ENCODE measurements around the gene ATP5ME.
"Not testable (repeated sequence)": the region's sequence is repeated elsewhere in the genome, so short reads cannot be mapped to it uniquely, and the experiment has no call there.

The ATP5ME gene, protein sequence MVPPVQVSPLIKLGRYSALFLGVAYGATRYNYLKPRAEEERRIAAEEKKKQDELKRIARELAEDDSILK

DNA sequence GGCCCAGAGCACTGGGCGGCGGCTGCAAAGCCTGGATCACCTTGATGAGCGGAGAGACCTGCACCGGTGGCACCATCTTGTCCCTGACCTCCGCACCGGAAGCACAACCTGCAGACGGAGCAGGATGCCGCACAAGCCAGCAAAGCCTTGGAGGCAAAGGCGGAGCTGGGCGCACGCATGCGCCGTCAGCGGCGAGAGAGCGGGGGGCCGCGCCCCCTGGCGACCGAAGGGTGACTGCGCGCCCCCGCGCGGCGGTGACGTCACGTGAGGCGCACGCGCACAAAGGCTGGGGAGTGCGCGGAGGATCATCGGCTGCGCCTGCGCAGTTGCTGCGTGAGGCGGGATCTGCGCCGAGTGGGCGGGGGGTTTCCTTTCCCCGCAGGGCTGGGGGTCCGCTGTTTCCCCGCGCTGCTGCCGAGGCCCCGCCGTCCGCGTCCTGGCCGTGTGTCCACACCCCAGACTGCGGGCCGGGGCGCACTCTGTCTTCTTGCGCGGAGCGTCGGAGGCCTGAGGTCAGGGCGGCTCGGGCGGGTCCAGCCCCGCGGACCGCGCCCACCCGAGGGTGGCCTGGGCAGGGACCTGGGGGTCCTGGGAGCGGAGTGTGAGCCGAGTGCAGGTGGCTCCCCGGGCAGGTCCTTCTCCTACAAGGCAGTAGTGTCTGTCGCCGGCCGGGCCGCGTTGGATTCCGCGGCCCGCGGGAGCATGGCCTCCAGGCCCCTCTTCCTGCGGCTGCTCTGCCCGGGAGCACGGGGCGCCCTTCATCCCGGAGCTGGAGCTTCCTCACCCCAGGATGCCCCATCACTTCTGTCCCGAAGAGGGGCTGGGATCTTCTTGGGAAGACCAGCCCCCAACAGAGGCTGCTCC lies at the start of gene ATP5ME, which contains the start of gene MYL5:
ATP5ME (minus strand) TSS at position 105 of the 864 bp plus-strand sequence; CDS start at position 76, 29 bp downstream.
MYL5 (plus strand) TSS at position 371 of the 864 bp plus-strand sequence. CDS start 3,485 bp downstream, outside the sequence.
- DNase-seq, result peak; percentile 98

DNA sequence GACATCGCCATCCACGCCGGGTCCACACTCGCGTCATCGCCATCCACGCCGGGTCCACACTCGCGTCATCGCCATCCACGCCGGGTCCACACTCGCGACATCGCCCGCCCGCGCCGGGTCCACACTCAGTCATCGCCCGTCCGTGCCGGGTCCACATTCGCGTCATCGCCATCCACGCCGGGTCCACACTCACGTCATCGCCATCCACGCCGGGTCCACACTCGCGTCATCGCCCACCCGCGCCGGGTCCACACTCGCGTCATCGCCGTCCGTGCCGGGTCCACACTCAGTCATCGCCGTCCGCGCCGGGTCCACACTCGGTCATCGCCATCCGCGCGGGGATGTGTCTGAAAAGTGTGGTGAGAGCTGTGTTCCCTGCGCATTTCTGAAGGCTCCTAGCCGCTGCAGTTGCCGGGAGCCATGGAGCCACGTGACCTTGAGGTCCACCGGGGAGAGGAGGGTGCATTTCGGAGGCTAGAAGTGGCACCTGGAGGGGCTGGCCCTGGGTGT lies 48.8 kb upstream of the ATP5ME start:
- DNase-seq, result no peak

DNA sequence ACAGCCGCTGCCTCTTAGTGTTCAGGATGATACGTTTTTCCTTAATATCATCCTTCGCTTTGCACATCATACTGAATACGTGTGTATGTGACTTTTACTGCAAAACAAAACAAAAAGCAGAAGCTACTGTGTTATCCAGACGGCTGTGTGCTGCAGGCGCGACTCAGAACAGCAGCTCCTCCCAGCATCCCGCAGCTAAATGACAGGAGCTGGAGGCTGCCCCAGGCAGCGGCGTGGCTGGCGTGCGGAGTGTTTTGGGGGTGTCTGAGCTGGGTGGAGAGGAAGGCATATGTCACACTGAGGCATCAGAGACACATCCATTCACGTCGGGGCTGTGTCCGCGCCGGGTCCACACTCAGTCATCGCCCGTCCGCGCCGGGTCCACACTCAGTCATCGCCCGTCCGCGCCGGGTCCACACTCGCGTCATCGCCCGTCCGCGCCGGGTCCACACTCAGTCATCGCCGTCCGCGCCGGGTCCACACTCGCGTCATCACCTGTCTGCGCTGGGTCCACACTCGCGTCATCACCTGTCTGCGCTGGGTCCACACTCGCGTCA lies 48.2 kb upstream of the ATP5ME start:
- no peak for DNase-seq

DNA sequence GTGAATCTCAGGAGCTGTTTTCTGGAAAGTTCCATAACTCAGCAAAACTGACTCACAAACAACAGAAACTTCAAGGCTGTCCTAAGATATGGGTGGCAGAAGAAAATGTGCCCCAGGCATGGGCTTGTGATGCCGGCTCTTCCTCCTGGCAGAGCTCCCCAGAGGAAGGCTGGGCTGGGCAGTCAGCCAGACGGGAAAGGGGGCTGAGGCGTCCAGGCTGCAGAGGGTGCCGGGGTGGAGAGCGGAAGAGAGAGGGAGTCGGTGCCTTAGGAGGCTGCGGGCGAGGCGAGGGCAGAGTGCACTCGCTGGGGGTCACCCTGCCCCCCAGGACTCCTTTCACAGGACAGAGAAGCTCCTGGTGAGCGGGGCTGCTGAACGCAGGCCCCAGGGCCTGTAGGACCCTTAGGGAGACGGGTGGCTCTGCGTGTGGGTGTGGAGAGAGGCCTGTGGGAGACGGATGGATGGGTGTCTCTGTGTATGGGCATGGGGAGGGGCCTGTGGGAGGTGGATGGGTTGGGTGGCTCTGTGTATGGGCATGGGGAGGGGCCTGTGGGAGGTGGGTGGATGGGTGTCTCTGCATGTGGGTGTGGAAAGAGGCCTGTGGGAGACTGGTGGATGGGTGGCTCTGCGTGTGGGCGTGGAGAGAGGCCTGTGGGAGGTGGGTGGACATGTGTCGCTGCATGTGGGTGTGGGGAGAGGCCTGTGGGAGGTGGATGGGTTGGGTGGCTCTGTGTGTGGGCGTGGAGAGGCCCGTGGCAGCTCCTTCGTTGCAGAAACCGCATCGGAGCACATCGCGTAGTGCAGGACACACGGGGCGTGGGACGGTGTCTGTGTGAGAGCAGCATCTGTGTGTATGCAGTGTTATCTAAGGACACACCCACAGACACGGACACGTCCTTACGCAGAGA lies 47.4 kb upstream of the ATP5ME start:
- DNase-seq, result no peak

DNA sequence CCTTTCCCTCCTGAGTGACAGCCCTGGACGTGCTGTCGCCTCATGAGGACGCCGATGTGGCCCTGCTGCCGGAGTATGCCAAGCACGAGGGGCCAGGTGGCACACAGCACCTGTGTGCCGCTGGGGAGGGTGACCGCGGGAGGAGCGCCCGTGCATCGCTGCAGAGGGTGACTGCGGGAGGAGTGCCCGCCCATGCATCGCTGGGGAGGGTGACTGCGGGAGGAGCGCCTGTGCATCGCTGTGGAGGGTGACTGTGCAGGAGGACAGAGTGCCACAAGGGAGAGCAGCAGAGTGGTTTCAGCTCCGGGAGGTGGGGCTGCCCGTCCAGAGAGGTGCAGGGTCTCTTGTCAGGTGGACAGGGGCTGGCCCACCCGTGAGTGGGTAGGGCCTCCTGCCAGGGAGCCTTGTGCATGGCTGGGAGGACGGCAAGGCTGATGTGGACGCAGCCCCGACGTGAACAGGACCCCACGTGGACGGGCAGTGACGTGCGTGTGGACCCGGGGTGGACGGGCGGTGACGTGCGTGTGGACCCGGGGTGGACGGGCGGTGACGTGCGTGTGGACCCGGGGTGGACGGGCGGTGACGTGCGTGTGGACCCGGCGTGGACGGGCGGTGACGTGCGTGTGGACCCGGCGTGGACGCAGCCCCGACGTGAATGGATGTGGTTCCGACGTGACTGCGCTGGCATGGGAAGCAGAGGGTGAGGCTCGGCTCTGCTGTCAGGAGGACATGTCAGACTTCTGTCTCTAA lies 46.2 kb upstream of the ATP5ME start:
- no peak for DNase-seq

DNA sequence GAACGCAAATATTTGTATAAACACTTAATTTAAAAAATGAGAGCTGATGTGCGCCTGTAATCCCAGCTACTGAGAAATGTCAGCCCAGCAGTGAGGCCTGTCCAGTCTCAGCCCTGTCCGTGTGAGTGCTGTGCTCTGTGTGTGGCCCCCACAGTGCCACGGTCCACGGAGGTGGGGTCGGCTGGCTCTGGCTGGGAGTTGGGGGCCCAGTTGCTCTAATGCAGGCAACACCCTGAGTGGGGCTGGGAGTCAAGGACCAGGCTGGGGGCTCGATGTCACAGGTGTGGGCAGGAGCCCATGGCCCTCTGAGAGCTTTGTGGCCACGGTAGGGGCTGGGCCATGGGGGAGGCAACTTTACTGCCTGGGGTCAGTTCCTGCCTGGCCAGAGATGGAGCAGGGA lies 44.4 kb upstream of the ATP5ME start:
- no peak for DNase-seq

DNA sequence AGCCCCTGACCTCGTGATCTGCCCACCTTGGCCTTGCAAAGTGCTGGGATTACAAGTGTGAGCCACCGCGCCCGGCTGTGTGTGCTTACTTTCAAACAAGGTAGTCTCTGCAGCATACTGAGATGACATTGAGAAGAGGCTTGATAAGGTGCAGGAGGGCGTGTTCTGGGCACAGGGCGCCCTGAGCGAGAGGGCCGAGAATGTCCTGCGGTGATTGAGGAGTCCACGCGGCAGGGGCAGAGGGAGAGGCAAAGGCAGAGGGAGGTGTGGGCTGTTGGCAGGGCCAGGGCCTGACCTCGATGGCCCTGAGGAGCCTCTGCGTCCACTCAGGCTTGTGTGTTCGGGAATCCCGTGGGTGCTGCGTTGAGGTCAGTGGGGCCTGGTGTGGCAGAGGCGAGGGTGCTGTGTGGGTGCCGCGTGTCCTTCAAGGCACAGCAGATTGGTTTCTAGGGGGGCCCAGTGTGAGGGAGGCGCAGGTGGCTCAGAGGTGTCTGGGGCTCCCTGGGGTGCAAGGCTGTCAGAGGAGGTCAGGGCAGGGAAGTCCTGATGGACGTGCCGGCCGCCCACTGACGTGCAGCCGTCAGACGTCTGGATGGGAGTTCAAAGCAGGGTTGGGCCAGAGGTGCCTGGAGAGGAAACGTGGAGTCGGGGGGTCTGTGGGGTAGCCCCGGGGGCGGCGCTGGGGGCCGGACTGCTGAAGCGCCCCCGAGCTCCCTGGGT lies 43.7 kb upstream of the ATP5ME start:
- DNase-seq, result no peak

DNA sequence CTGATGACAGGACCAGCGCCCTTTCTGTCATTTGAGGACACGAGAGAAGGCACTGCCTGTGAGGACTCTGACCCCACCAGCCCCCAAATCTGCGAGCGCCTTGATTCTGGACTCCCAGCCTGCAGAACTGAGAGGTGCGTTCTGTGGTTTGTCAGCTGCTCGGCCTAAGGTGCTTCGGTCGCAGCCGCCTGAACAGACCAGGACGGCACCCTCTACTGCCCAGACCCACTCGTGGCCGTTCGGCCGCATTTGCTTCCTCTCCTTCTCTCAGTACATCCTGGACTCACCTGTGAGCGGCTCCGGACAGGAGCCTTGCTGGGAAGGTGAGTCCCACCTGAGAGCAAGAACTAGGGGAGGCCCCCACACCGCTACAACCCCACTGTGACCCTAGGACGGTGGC lies 40.0 kb upstream of the ATP5ME start:
- no peak for DNase-seq

DNA sequence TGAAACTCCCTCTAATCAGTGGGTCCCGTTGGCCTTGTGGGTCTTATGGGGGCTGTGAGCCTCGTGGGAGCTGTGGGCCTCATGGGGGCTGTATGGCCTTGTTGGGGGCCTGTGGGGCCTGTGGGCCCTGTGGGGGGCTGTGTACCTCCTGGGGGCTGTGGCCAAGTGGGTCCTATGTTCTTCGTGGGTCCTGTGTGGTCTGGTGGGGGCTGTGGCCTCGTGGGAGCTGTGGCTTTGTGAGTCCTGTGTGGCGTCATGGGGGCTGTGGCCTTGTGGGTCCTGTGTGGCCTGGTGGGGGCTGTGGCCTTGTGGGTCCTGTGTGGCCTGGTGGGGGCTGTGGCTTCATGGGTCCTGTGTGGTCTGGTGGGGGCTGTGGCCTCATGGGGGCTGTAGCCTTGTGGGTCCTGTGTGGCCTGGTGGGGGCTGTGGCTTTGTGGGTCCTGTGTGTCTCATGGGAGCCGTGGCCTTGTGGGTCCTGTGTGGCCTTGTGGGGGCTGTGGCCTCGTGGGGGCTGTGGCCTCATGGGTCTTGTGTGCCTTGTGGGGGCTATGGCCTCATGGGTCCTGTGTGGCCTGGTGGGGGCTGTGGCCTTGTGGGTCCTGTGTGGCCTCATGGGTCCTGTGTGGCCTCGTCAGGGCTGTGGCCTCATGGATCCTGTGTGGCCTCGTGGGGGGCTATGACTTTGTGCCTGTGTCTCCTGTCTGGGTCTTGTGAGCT lies 39.0 kb upstream of the ATP5ME start:
- DNase-seq, result no peak

DNA sequence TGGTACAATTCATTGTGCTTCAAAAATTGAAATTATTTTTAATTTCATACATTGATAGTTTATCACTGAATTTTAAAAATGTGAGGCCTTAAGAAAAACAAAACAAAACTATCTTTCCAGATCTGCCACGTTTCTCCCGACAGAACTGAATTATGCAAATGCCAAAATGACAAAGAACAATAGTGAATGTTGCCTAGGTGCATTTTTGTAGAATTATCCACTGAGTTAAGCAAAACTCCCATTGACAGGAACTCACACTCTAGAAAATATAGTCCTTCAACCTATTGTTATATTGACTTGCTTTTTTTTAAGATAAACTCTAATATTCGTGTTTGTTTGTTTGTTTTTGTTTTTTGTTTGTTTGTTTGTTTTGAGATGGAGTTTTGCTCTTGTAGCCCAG lies 38.0 kb upstream of the ATP5ME start:
- DNase-seq, result no peak

DNA sequence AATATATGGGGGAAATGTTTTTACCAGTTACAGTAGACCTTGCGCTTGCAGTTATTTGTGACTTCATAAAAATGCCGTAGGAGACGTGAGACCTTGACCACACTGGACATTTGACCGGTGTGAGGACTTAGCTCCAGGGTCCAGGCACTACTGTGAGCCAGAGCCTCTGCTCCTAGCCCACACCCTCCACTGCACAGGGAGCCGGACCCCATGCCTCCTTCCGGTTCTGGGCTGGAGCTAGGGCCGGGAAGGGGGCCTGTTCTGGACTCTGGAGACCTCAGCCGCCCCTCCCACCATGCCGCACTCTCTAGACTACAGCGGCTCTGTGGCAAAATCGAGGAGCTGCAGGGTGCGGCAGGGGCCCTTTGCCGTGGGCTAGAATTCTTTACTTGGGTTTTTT lies 36.8 kb upstream of the ATP5ME start:
- no peak for DNase-seq

DNA sequence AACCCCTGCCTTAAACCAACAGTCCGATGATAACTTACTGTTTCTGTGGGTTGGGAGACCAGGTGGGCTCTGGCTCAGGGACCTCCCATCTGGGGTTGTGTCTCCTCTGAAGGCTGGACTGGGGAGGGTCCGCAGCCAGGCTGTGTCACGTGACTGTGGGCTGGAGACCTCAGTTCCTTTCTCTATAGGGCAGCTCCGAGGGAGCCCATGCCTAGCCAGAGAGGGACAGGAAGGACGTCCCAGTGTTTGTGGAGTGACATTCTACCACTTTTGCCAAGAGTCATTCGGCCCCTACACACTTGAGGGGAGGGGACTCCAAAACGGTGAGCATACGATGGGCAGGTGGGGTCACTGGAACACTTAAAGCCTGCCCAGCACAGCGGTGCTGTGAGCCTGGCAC lies 36.0 kb upstream of the ATP5ME start:
- no peak for DNase-seq

DNA sequence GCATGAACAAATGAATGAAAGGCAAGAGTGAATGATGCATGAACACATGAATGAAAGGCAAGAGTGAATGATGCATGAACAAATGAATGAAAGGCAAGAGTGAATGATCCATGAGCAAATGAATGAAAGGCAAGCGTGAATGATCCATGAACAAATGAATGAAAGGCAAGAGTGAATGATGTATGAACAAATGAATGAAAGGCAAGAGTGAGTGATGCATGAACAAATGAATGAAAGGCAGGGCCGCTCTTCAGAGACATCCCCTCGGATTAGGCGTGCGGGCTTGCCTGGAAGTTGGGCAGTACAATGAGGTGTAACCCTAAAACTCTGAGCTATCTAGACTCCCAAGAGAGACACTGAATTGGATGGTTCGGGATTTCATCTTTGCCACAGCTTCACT lies 35.3 kb upstream of the ATP5ME start:
- no peak for DNase-seq

DNA sequence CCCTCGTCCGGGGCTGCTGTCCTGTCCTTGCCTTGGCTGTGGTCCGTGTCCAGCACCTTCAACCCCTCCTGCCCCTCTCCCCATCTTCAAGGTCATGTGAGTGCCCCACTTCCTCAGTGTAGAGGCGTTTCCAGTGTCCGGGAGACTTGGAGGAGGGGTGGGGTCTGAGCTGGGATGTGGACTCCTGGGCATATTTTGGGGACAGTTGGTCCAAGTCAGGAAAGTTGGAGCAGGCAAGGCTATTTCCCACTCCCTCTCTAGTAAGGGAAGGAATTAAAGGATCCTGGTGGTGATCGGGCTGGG lies 34.5 kb upstream of the ATP5ME start:
- no peak for DNase-seq

DNA sequence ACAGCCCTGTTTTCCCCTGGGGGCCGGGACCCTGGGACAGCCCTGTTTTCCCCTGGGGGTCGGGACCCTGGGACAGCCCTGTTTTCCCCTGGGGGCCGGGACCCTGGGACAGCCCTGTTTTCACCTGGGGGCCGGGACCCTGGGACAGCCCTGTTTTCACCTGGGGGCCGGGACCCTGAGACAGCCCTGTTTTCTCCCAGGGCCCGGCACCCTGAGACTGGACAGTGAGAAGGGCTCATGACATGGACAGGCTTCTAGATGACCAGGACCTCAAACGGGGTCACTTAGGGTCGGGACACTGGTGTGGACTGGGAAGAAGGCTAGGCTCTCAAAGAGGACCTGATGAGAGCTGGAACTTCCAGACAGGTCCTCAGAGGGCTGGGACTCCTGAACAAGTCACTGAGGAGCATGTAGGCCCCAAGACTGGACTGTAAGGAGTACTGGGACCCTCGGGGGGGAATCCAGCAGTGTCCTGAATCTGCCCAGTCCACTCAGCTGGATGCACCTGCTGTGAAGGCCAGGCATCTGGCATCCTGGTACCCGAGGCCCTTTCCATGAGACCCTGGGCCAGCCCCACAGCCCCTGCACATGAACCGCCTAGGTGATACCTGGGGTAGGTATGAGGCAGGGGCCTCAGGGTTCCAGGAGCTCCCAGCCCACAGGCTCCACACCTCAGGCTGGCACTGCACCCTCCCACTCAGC lies 34.0 kb upstream of the ATP5ME start:
- DNase-seq, result no peak

DNA sequence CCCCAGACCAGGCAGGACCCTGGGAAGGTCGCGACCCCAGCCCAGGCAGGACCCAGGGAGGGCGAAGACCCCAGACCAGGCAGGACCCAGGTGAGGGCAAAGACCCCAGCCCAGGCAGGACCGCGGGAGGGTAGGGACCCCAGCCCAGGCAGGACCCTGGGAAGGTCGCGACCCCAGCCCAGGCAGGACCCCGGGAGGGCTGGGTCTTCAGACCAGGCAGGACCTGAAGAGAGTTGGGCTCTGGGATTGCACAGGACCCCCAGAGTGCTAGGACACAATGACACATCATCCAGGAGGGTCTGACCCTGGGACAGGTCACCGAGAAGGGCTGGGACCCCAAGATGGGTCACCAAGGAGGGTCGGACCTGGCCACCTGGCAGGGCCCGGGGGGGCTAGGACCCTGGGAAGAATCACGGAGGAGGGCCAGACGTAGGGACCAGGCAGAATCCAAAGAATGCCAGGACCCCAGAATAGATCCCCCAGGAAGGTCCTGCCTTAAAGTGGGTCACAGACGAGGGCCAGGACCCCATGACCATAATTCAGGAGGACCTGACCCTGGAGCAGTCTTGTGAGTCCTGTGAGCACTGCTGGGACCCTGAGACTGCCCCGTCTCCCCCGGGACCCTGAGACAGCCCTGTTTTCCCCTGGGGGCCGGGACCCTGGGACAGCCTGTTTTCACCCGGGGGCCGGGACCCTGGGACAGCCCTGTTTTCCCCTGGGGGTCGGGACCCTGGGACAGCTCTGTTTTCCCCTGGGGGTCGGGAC lies 32.9 kb upstream of the ATP5ME start:
- no peak for DNase-seq

DNA sequence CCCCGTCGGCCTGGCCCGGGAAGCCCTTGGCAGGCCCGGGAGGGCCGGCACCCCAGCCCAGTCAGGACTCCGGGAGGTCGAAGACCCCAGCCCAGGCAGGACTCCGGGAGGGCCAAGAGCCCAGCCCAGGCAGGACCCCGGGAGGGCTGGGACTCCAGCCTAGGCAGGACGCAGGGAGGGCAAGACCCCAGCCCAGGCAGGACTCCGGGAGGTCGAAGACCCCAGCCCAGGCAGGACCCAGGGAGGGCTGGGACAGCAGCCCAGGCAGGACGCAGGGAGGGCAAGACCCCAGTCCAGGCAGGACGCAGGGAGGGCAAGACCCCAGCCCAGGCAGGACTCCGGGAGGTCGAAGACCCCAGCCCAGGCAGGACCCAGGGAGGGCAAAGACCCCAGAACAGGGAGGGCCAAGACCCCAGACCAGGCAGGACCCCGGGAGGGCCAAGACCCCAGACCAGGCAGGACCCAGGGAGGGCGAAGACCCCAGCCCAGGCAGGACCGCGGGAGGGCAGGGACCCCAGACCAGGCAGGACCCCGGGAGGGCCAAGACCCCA lies 32.1 kb upstream of the ATP5ME start:
- not testable (repeated sequence) for DNase-seq

DNA sequence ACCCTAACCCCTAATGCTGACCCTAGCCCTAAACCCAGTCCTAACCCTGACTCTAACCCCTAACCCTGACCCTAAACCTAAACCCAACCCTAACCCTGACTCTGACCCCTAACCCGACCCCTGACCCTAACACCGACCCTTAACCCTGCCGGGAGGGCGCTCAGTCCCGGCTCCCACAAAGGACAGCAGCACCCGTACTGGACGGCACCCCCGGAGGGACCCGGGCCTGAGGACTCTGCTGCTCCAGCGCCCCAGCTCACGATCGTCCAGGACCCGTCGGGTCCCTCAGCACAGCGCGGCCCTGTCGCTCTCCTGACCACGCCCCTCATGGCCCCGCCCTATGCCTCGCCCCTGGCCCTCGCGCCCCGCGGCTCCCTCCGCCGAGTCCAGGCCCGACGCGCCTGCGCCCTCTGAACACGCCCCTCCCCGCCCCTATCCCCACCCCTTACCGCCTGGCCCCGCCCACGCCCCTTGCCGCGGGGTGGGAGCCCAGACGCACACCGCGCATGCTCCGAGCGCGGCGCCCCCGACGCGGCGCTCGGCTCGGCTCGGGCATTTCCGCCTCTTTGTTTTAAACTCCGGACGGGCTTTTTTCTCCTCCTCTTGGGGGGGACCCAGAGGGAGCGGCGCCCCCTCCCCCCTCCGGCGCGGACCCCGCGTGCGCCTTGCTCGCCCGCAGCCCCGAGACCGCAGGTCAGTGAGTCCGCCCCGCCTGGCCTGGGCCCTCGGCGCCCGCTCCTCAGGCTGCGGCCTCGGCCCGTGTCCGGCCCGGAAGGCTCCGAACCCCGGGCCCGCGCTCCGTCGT lies 31.4 kb upstream of the ATP5ME start, which contains the start of gene PCGF3:
PCGF3 (plus strand) TSS at position 555 of the 805 bp plus-strand sequence. CDS start 27,849 bp downstream, outside the sequence.
- peak; percentile 97 for DNase-seq
